ENCODE results near the gene TEC.

DNA sequence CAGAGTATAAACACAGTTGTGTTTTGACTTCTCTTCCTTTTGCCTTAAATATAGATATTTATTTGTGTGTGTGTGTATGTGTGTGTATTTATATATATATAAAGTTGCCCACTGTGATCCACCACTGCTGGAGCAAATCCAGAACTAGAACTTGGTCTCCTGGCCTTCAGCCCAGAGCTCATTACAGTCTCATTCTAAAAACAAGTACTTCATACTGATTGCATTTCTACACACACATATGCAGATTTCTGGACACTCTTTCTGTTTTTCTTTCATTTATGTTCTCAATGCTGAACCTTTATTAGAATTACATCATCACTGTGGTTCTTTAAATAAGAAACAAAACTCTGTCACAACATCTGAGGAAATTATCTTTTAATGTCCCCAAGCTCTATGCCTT, 136.0 kb downstream of the TEC start:
- no peak for TF ChIP-seq POLR2AphosphoS5 (IDR thresholded peaks at IDR 0.05; ENCODE audit: low read depth, low read length)
- TF ChIP-seq TAF1 (IDR thresholded peaks at IDR 0.05; ENCODE audit: borderline replicate concordance, insufficient read depth, low read length) = no peak
- TF ChIP-seq SIN3A (IDR thresholded peaks at IDR 0.05; ENCODE audit: borderline replicate concordance, insufficient read depth, low read length) = no peak
- TF ChIP-seq, protein P1, sequence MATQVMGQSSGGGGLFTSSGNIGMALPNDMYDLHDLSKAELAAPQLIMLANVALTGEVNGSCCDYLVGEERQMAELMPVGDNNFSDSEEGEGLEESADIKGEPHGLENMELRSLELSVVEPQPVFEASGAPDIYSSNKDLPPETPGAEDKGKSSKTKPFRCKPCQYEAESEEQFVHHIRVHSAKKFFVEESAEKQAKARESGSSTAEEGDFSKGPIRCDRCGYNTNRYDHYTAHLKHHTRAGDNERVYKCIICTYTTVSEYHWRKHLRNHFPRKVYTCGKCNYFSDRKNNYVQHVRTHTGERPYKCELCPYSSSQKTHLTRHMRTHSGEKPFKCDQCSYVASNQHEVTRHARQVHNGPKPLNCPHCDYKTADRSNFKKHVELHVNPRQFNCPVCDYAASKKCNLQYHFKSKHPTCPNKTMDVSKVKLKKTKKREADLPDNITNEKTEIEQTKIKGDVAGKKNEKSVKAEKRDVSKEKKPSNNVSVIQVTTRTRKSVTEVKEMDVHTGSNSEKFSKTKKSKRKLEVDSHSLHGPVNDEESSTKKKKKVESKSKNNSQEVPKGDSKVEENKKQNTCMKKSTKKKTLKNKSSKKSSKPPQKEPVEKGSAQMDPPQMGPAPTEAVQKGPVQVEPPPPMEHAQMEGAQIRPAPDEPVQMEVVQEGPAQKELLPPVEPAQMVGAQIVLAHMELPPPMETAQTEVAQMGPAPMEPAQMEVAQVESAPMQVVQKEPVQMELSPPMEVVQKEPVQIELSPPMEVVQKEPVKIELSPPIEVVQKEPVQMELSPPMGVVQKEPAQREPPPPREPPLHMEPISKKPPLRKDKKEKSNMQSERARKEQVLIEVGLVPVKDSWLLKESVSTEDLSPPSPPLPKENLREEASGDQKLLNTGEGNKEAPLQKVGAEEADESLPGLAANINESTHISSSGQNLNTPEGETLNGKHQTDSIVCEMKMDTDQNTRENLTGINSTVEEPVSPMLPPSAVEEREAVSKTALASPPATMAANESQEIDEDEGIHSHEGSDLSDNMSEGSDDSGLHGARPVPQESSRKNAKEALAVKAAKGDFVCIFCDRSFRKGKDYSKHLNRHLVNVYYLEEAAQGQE (IDR thresholded peaks at IDR 0.05; ENCODE audit: insufficient read depth in 1 of 2, low read depth in 2 of 2, low read length in 2 of 2) = no peak
- TF ChIP-seq FOXP2 (optimal IDR thresholded peaks at IDR 0.05; ENCODE audit: borderline replicate concordance, extremely low read depth, extremely low read length, insufficient read depth) = no peak
